ENCODE results near the gene CACYBP.

CACYBP gene, protein sequence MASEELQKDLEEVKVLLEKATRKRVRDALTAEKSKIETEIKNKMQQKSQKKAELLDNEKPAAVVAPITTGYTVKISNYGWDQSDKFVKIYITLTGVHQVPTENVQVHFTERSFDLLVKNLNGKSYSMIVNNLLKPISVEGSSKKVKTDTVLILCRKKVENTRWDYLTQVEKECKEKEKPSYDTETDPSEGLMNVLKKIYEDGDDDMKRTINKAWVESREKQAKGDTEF

DNA sequence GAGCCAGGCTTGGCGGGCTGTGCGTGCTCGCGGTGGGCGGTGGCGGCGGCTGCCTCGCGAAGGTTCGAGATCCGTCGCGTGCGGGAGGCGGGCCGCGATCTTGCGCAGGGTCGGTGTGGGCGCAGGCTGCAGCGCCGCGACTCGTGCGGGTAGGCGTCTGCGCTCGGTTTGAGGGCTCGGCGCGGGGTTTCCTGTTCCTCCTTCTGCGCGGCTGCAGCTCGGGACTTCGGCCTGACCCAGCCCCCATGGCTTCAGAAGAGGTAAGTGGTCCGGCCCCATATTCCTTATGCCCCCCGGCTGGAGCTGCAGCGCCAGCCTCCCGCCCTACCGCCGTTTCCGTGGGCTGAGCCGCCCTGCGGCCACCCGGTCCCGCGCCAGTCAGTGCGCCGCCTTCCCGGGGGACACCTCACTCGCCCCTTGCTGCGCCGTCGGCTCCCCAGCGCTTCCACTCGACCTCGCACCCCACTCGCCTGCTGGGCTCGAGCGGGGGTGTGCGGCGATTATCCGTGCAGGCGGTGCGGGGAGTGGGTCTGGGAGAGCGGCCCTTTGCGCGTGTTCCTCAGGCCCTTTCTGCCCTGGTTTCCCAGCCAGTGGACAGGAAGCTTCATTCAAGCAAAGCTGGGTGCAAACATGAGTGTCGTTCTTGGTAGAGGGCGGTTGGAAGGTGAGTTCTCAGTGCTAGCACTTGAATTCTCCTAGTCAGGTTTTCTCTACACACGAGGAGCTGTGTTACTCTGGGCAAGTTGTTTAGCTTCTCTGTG lies at the start of gene CACYBP:
Gene CACYBP (plus strand): TSS at position 12 of the 761 bp plus-strand sequence. CDS start 234 bp downstream, at position 246.
- DNase-seq: no peak

DNA sequence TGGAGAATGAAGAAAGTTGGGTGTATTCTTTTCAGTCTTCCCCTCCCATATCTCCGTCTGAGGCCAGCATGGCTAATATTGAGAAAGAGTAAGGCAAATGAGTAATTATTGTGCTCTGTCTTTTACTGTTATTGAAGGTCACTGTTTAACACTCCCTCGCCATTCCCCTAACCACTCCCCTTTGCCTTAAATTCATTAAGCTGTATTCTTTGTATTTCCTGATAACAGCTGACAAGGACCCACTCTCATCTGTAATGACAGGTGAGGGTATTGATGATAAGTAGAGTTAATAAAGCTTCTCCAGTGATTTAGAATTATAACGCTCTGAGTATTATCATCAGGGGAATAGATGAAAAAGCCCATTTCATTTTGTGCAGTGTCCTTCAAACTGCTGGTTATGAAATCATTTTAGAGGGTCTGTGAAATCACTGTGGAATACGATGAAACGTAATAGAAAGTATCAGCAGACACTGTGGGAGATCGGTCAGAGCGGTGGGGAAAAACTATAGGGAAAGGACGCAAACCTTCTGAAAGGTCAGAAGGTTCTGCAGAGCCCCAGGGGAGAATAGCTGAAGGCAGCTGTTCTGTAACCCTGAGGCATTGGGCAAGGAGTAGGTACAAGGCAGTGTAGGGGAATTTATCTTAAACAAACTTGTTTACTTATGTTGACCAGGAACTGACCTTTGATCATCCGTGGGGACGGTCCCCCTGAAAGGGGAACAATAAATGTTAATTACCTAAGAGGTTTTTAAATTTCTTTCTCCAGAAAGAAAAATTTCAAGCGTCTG lies 46.3 kb upstream of the CACYBP start:
- no peak for DNase-seq

DNA sequence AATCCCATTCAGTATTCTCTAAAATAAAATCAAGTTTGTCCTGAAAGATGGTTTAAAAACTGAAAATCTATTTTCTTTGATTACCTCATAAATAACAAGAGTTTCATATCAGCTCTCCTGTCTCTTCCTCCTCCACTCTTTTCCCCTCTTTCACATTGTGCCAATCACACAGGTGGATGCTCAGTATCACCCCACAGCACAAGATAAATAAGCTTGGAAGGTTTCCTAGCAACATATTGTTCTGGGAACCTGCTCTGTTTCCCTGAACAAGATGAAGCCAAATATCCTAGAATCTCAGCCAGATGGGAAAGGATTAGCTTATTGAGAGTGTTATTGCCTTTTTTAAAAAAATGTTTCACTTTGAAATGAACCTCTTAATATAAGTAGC lies 45.7 kb upstream of the CACYBP start:
- DNase-seq: no peak

DNA sequence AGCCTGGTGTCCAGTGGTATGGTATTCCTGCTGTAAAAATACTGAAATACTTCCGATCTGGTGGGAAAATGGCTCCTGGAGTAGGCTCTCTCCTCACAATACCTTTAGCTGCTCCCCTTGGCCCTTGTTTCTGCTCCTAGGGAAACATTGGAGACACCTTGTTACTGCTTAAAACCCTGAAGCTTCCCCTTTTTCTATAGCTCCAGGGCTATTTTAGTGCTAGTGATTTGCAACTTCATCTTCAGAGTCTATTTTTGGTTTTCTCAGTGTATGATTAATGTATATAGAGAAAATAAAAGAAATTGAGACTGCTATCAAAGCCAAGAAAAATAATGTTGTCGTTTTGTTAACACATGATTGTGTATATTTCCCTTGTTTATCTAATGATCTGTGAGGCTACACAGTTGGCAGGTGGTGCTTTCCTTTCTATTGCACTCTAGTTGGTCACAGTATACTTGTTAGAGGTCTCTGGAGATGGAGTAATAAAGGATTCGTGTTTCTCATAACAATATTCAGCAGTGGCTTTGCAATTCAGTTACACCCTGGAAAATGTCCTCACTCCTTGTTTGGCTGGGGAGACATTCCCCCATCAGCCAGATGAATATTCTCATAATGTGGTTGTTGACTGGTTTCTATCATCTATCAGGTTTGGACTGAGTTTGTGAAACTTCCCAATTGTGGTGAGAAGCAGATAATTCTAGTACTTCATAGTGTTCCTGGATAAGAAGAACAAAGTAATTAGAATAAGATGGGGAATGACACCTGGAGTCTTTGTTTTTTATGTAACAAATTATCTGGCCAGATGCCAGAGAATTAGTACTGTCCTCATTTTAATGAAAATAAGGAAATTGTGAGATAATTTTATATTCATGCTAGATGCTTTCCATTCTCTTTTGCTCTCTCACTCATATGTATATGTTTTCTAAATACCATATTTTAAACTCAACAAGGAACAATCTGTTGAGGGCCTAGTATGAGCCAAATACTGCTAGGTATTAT lies 44.8 kb upstream of the CACYBP start:
- DNase-seq: no peak

DNA sequence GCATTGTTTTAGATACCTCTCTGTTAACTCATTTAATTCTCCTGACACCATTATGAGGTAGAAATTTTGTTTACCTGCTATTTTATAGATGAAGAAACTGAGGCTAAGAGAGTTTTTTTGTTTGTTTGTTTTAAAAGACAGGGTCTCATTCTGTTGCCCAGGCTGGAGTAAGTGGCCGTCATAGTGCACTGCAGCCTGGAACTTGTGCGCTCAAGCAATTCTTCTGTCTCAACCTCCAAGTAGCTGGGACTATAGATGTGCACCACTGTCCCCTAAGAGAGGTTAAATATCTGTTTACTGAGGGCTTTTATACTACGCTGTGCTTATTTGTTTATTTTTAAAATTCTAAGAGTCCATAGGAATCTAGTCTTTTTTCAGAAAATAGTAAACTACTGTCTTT lies 43.7 kb upstream of the CACYBP start:
- DNase-seq: no peak

DNA sequence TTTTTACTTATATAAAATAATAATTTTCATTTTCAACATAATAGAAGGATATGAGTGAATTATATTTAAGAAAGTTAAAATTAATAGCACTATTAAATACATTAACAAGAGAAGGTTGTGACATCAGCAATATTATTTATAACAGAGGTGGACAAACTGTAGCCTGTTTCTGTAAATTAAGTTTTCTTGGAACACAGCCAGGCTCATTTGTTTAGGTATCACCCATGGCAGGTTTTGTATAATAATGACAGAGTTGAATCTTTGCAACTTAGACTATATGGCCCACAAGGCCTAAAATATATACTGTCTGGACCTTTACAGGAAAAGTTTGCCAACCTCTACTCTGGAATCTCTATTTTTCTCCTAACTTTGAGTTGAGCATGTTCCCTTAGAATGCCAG lies 42.8 kb upstream of the CACYBP start:
- no peak for DNase-seq

- no peak for DNase-seq
Measured at GRCh38 chr1:174957829-174958228, 41.9 kb upstream of the CACYBP start.

- no peak for DNase-seq
Measured at GRCh38 chr1:174958396-174958795, 41.4 kb upstream of the CACYBP start.

DNA sequence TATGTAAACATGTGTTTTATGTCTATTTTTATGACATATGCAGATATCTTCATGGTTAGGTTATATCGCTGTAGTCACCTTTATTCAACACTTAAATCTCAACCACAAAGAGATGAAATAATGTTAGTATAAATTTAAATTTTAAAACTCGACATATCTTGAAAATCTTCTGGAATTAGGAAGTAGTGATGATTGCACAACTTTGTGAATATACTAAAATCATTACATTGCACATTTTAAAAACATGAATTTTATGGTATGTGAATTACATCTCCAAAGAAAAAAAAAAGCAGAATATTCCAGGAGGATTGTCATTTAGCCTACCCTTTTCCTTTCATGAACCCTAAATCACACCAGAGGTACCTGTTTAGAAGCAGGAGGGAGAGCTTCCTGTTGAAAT lies 39.4 kb upstream of the CACYBP start:
- DNase-seq: no peak

GRCh38 chr1:174963529-174964125 lies 36.1 kb upstream of the CACYBP start:
- no peak for DNase-seq

DNA sequence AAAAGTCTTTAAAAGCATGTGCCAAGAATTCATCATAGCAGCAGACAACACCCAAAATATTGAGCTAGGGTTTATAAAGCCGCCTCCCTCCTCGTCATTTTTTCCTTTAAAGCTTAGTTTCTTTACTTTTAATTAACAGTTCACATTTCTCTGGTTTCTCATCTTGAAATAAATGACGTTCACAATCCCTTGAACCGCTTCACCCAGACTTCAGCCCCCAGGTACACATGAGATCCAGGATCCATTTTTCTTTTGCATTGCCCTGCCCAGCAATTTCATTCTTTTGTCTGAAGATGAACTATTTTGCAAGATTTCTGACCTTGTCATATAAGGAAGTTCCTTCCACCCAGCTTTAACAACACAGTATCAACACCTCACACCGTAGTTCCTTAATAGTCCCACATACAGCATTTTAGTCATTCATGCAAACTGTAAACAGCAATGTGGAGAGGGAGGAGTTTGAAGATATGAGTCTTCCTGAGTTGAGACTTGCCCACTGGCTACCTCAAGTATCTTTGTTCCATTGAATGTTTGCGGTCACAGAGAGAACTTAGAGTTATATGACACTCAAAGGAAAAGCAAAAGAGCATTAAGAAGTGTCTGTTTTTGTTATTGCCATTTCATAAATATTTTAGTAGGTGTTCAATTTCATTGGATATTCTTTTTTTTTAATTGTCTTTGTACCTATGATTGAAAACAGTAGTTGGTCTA lies 35.3 kb upstream of the CACYBP start:
- no peak for DNase-seq

- peak; percentile 43 for DNase-seq
Measured at GRCh38 chr1:174964972-174965361, 34.8 kb upstream of the CACYBP start.

DNA sequence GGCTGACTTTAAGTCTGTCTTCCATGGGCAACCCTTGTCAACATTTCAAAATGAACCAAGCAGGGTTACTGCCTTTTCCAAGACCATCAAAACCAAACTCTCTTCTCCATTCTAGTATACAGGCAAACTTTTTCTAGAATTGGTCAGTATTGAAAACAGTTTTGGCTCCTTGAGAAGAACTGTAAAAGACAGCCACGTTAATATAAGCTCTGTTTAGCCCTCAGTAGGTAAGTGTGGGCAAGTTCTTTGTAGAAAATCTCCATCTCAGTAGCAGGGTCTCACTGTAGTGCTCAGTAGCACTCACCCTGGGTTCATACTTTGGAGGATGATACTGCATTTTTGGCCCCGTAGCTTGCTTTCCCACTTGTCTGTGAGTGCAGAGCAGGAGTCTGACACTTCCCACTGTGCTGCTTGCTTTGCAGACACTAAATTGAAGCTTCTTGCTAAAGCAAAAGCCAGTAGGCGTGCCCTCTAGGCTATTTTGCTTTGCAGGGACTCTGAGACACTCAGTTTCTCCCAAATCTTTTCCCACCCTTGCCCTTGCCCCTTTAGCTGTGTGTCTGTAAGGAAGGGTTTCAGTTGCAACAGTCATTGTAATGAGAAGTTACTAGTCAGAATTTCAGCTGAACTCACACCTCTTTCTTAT lies 34.3 kb upstream of the CACYBP start:
- DNase-seq: peak; percentile 43

- no peak for DNase-seq
Measured at GRCh38 chr1:174966008-174966572, 33.7 kb upstream of the CACYBP start.

DNA sequence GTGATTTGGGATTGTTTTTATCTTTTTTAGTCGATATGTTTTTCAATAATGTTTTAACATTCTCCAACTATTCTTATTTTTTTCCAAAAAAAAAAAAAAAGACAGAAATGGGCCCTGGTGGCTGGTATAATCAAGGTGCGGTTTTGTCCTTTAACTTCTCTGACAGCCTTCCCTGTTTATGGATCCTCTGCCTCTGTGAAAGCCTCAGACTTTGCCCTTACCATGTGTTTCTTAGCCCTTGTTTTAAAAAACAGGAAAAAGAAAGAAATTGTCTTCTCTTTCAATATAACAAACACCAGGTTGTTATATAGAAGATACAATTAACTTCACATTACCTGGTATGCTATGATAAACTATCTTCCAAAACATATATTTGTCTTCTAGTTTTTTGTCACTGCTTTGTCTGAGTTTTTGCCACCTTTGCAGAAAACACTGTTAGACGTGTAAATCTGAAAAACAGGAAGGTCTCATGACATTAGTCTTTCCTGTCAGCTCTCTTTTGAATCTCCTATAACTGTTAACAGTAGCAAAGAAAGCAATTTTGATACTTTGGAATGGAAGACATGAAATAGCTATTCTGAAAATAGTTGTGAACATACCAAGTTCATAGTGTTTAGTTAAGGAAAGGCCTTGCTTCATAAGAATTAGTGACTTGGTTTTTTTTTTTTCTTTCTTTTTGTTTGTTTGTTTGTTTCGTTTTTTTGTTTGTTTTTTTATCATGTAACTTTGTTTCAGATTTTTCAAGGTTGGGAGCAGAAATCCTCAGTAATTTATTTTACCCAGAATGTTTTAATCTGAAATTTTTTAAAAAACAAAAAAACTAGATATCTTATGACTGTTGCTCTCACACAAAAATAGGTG lies 31.7 kb upstream of the CACYBP start:
- DNase-seq: no peak

- DNase-seq: no peak
Measured at GRCh38 chr1:174968750-174969244, 30.9 kb upstream of the CACYBP start.

DNA sequence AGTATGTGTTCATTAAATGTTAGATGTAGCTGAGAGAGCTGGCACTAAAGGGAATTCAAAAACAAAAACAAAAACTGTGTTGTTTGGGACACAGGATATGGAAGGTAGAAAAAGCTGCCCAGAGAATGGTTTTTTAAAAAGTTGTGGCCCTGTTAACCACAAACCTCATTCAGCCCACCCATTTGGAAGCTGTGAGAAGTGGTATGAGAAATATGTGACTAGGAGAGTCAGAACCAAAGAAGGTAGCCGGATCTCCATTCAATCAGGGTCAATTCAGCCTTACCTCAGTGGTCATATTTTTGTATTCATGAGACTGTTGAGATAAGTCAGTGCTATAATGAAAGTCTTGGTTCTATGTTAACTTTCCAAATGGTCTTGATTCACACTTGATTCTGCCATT lies 29.8 kb upstream of the CACYBP start:
- DNase-seq: no peak

DNA sequence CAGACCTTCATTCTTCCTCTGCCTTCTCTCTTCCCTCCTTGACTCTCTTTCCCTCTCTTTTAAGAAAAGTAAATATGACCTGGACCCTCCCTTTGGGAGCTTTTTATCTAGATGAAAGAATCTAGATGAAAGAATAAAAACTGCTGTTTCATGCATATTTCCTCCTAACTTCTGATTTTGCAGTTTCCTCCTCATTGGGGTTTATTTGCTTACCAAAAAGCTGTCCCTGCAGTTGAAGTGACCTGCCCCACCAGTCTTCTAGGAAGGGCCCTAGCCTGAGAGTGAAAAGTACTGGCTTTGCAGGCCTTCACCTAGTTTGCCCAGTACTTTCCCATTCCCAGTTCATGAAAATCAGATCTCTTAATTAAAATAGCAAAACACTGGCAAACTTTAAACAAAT lies 28.3 kb upstream of the CACYBP start:
- no peak for DNase-seq

- DNase-seq: no peak
Measured at GRCh38 chr1:174971902-174972301, 27.8 kb upstream of the CACYBP start.

All from midbrain (tissue), 1 donor.